ENCODE results near the gene FOXI3. TPM values are rescaled to one million over a fixed set of nuclear protein-coding genes. Genes with fewer than 3 reads are reported as not detected.
A peak's percentile ranks its signal among the peaks of the same experiment; 100 is the strongest.

FOXI3 gene
- total and polyA plus RNA-seq, 9 of the 15 experiments (the other 6 are each of a cell fraction or from before 2014, with no cell fraction given): not detected

DNA sequence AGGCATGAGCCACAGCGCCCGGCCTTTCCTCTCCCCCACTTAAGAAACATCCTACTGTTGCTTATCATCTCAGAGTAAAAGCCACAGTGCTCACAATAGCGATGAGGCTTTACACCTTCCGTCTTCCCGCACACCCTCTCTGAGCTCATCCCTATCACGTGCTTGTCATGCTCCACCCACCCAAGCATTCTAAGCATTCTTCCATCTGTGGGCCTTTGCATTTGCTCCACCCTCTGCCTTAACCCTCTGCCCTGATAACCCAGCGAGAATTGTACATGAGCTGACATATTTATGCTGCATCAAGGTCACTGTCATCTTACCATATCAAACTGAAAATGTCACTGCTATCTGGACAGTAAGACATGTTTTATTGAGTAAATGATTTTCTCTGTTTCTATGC, 22.6 kb downstream of the FOXI3 start (continued):
- TF ChIP-seq, protein P1, sequence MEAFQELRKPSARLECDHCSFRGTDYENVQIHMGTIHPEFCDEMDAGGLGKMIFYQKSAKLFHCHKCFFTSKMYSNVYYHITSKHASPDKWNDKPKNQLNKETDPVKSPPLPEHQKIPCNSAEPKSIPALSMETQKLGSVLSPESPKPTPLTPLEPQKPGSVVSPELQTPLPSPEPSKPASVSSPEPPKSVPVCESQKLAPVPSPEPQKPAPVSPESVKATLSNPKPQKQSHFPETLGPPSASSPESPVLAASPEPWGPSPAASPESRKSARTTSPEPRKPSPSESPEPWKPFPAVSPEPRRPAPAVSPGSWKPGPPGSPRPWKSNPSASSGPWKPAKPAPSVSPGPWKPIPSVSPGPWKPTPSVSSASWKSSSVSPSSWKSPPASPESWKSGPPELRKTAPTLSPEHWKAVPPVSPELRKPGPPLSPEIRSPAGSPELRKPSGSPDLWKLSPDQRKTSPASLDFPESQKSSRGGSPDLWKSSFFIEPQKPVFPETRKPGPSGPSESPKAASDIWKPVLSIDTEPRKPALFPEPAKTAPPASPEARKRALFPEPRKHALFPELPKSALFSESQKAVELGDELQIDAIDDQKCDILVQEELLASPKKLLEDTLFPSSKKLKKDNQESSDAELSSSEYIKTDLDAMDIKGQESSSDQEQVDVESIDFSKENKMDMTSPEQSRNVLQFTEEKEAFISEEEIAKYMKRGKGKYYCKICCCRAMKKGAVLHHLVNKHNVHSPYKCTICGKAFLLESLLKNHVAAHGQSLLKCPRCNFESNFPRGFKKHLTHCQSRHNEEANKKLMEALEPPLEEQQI (IDR thresholded peaks at IDR 0.05): no peak
- TF ChIP-seq ZNF507 (tag; conservative IDR thresholded peaks at IDR 0.05) (no peak), HMG20B (CRISPR knock-in tag; IDR thresholded peaks at IDR 0.05) (no peak), TFE3 (CRISPR knock-in tag; IDR thresholded peaks at IDR 0.05) (peak; percentile 45), PHB (CRISPR knock-in tag; IDR thresholded peaks at IDR 0.05) (no peak), FOXA1 (IDR thresholded peaks at IDR 0.05; ENCODE audit: borderline replicate concordance) (no peak), RREB1 (CRISPR knock-in tag; IDR thresholded peaks at IDR 0.05) (no peak), TRIM28 (IDR thresholded peaks at IDR 0.05) (no peak), ZNF707 (CRISPR knock-in tag; conservative IDR thresholded peaks at IDR 0.05) (no peak), BHLHE40 (IDR thresholded peaks at IDR 0.05; ENCODE audit: low read length) (peak; percentile 56), PHF8 (IDR thresholded peaks at IDR 0.05; ENCODE audit: borderline replicate concordance, low read length) (no peak), ZNF584 (CRISPR knock-in tag; IDR thresholded peaks at IDR 0.05; ENCODE audit: low read depth) (no peak), NCOR1 (IDR thresholded peaks at IDR 0.05) (no peak), ARHGAP35 (IDR thresholded peaks at IDR 0.05; ENCODE audit: partially characterized antibody) (no peak), BRF2 (IDR thresholded peaks at IDR 0.05; ENCODE audit: borderline replicate concordance, insufficient read depth, insufficient read length) (no peak), FUS (optimal IDR thresholded peaks at IDR 0.05; ENCODE audit: low read depth, low read length) (no peak), HES1 (IDR thresholded peaks at IDR 0.05; ENCODE audit: low read depth) (no peak), POLR3A (IDR thresholded peaks at IDR 0.05; ENCODE audit: borderline replicate concordance, extremely low read depth, insufficient read depth, insufficient read length) (no peak)
